ENCODE measurements around the gene ZNF586. TPM values are rescaled to one million over a fixed set of nuclear protein-coding genes. Genes with fewer than 3 reads are reported as not detected.

The ZNF586 gene
- total RNA-seq, 2 donors from 2014 or later: 15.1 to 17.0 TPM

GRCh38 chr19:57778336-57778735 is 8.9 kb downstream of the ZNF586 start:
- H3K27ac ChIP-seq (ENCODE audit: low read depth, low read length): no peak overlapping the region
- Mint-ChIP-seq H3K27me3 (ENCODE audit: insufficient read depth) (no peaks in the 10 kb centered on the region), H3K9me3 (peaks cover 68% of the 10 kb centered on the region), H3K4me1 (no peaks in the 10 kb centered on the region), H3K4me3 (no peak overlapping the region), H3K36me3 (ENCODE audit: low read depth) (peaks cover 83% of the 10 kb centered on the region), H3K27ac (no peak overlapping the region)
- no peak overlapping the region for H3K4me3 ChIP-seq (ENCODE audit: low read length)
- H3K27me3 ChIP-seq (ENCODE audit: control insufficient read depth, insufficient read depth, low read length, poor library complexity, severe bottlenecking): no peaks in the 10 kb centered on the region
- 96 to 100% methylated on average over 1 to 4 of the region's 4 CpGs for WGBS, 2 experiments (ENCODE audit: insufficient coverage in 1 of 2, insufficient read length in 1 of 2)
- DNase-seq: no peak
- H3K4me1 ChIP-seq (ENCODE audit: control insufficient read depth, insufficient read depth, low read length): no peaks in the 10 kb centered on the region
- H3K9me3 ChIP-seq (ENCODE audit: control insufficient read depth, low read length): peaks cover 14% of the 10 kb centered on the region
- H3K9ac ChIP-seq (ENCODE audit: extremely low read depth, low read length, poor library complexity, severe bottlenecking): no peak overlapping the region
- H3K36me3 ChIP-seq (ENCODE audit: control insufficient read depth, insufficient read depth, low read length): peaks cover 77% of the 10 kb centered on the region
- TF ChIP-seq CTCF (conservative IDR thresholded peaks at IDR 0.05): no peak

GRCh38 chr19:57779220-57779845 is 9.9 kb downstream of the ZNF586 start:
- no peak overlapping the region for H3K4me3 ChIP-seq (ENCODE audit: low read length)
- Mint-ChIP-seq H3K27me3 (ENCODE audit: insufficient read depth) (no peaks in the 10 kb centered on the region), H3K9me3 (peaks cover 64% of the 10 kb centered on the region), H3K27ac (no peak overlapping the region), H3K4me1 (no peaks in the 10 kb centered on the region), H3K4me3 (no peak overlapping the region), H3K36me3 (ENCODE audit: low read depth) (peaks cover 81% of the 10 kb centered on the region)
- no peaks in the 10 kb centered on the region for H3K27me3 ChIP-seq (ENCODE audit: control insufficient read depth, insufficient read depth, low read length, poor library complexity, severe bottlenecking)
- H3K36me3 ChIP-seq (ENCODE audit: control insufficient read depth, insufficient read depth, low read length): peaks cover 75% of the 10 kb centered on the region
- H3K9me3 ChIP-seq (ENCODE audit: control insufficient read depth, low read length): peaks cover 14% of the 10 kb centered on the region
- DNase-seq: no peak
- H3K4me1 ChIP-seq (ENCODE audit: control insufficient read depth, insufficient read depth, low read length): no peaks in the 10 kb centered on the region
- 96 to 98% methylated on average over 5 to 10 of the region's 10 CpGs for WGBS, 2 experiments (ENCODE audit: insufficient coverage in 1 of 2, insufficient read length in 1 of 2)
- H3K27ac ChIP-seq (ENCODE audit: low read depth, low read length): no peak overlapping the region
- H3K9ac ChIP-seq (ENCODE audit: extremely low read depth, low read length, poor library complexity, severe bottlenecking): no peak overlapping the region
- TF ChIP-seq CTCF (conservative IDR thresholded peaks at IDR 0.05): no peak

GRCh38 chr19:57786286-57786685 is 16.8 kb downstream of the ZNF586 start:
- Histone ChIP-seq H3K9ac (ENCODE audit: extremely low read depth, low read length, poor library complexity, severe bottlenecking) (no peak overlapping the region), H3K4me3 (ENCODE audit: low read length) (no peak overlapping the region), H3K4me1 (ENCODE audit: control insufficient read depth, insufficient read depth, low read length) (no peaks in the 10 kb centered on the region), H3K27ac (ENCODE audit: low read depth, low read length) (no peak overlapping the region), H3K9me3 (ENCODE audit: control insufficient read depth, low read length) (no peaks in the 10 kb centered on the region), H3K27me3 (ENCODE audit: control insufficient read depth, insufficient read depth, low read length, poor library complexity, severe bottlenecking) (no peaks in the 10 kb centered on the region), H3K36me3 (ENCODE audit: control insufficient read depth, insufficient read depth, low read length) (peaks cover 43% of the 10 kb centered on the region)
- Mint-ChIP-seq H3K27ac (no peak overlapping the region), H3K4me3 (no peak overlapping the region), H3K4me1 (no peaks in the 10 kb centered on the region), H3K36me3 (ENCODE audit: low read depth) (peaks cover 64% of the 10 kb centered on the region), H3K9me3 (peaks cover 15% of the 10 kb centered on the region), H3K27me3 (ENCODE audit: insufficient read depth) (no peaks in the 10 kb centered on the region)
- no peak for TF ChIP-seq CTCF (conservative IDR thresholded peaks at IDR 0.05)
- DNase-seq: no peak
- 96 to 98% methylated on average over 33 to 38 of the region's 38 CpGs for WGBS, 2 experiments (ENCODE audit: insufficient coverage in 1 of 2, insufficient read length in 1 of 2)
